Measurements from ENCODE around the gene DGKG.
A peak's percentile ranks its signal among the peaks of the same experiment; 100 is the strongest.

DGKG gene

GRCh38 chr3:186132487-186132886, 229.5 kb downstream of the DGKG start:
- no peak for DNase-seq

GRCh38 chr3:186129206-186129605, 232.8 kb downstream of the DGKG start:
- no peak for DNase-seq

- no peak for DNase-seq
Measured at GRCh38 chr3:186128158-186128557, 233.9 kb downstream of the DGKG start.

GRCh38 chr3:186127463-186127862, 234.6 kb downstream of the DGKG start:
- no peak for DNase-seq

- DNase-seq: no peak
Measured at GRCh38 chr3:186125118-186125517, 236.9 kb downstream of the DGKG start.

GRCh38 chr3:186124592-186124991, 237.4 kb downstream of the DGKG start:
- DNase-seq: peak; percentile 43

- no peak for DNase-seq
Measured at GRCh38 chr3:186123012-186123411, 239.0 kb downstream of the DGKG start.

GRCh38 chr3:186121968-186122367, 240.1 kb downstream of the DGKG start:
- no peak for DNase-seq

GRCh38 chr3:186121278-186121677, 240.8 kb downstream of the DGKG start:
- DNase-seq: no peak

GRCh38 chr3:186119499-186119898, 242.5 kb downstream of the DGKG start:
- no peak for DNase-seq

GRCh38 chr3:186118692-186119091, 243.3 kb downstream of the DGKG start:
- no peak for DNase-seq

GRCh38 chr3:186117521-186118134, 244.4 kb downstream of the DGKG start:
- no peak for DNase-seq

- DNase-seq: no peak
Measured at GRCh38 chr3:186115239-186115996, 246.6 kb downstream of the DGKG start.

GRCh38 chr3:186110975-186111974, 250.8 kb downstream of the DGKG start:
- DNase-seq: no peak

GRCh38 chr3:186109897-186110803, 251.9 kb downstream of the DGKG start:
- DNase-seq: peak; percentile 77

GRCh38 chr3:186108941-186109865, 252.8 kb downstream of the DGKG start, which contains the start of gene ETV5:
Gene ETV5, minus strand, starts transcription at chr3:186109089. Its CDS starts 3,221 bp downstream, at chr3:186105868.
- DNase-seq: peak; percentile 98

GRCh38 chr3:186108106-186108940, 253.7 kb downstream of the DGKG start:
- DNase-seq: peak; percentile 79

- peak; percentile 83 for DNase-seq
Measured at GRCh38 chr3:186107215-186108105, 254.6 kb downstream of the DGKG start.

GRCh38 chr3:186105543-186105942, 256.5 kb downstream of the DGKG start:
- DNase-seq: no peak
